ENCODE results near the gene HSD3B7.

GRCh38 chr16:31023252-31023602, 38.2 kb downstream of the HSD3B7 start:
- TF ChIP-seq, protein P1, sequence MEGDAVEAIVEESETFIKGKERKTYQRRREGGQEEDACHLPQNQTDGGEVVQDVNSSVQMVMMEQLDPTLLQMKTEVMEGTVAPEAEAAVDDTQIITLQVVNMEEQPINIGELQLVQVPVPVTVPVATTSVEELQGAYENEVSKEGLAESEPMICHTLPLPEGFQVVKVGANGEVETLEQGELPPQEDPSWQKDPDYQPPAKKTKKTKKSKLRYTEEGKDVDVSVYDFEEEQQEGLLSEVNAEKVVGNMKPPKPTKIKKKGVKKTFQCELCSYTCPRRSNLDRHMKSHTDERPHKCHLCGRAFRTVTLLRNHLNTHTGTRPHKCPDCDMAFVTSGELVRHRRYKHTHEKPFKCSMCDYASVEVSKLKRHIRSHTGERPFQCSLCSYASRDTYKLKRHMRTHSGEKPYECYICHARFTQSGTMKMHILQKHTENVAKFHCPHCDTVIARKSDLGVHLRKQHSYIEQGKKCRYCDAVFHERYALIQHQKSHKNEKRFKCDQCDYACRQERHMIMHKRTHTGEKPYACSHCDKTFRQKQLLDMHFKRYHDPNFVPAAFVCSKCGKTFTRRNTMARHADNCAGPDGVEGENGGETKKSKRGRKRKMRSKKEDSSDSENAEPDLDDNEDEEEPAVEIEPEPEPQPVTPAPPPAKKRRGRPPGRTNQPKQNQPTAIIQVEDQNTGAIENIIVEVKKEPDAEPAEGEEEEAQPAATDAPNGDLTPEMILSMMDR (IDR thresholded peaks at IDR 0.05; ENCODE audit: low read length): no peak
- TF ChIP-seq EZH2 (IDR thresholded peaks at IDR 0.05; ENCODE audit: borderline replicate concordance, low read length): no peak
